ENCODE measurements around the gene RNF213.
A peak's percentile ranks its signal among the peaks of the same experiment; 100 is the strongest.
"Not testable (repeated sequence)": the region's sequence is repeated elsewhere in the genome, so short reads cannot be mapped to it uniquely, and the experiment has no call there.

Gene RNF213

DNA sequence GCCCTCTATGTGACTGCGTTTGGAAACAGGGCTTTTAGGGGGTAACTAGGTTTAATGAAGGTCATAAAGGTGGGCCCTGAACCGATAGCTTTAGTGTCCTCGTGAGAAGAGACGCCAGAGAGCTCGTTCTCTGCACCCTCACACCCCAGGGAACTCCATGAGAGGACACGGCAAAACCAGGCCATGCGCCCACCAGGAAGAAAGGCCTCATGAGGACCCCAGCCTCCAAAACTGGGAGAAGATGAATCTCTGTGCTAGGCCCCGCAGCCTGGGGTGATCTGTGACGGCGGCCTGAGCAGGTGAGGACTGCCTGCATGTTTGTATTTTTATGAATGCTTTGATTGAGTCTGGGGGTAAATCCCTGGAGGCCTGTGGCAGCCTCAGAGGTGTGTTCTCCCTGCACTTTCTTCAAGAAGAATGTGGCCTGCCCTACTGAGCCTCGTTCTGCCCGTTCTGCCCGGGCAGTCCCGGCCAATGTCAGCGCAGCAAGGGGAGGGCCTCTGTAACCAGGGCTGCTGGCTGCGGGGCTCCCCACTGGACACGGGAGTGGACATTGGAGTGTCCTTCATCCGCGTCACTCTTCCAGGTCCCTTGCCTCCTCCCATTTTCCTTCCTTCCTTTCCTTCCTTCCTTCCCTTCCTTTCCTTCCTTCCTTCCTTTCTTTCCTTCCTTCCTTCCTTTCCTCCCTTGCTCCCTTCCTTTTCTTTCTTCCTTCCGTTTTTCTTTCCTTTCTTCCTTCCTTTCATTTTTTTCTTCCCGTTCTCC lies 6.8 kb upstream of the RNF213 start:
- DNase-seq, result no peak

DNA sequence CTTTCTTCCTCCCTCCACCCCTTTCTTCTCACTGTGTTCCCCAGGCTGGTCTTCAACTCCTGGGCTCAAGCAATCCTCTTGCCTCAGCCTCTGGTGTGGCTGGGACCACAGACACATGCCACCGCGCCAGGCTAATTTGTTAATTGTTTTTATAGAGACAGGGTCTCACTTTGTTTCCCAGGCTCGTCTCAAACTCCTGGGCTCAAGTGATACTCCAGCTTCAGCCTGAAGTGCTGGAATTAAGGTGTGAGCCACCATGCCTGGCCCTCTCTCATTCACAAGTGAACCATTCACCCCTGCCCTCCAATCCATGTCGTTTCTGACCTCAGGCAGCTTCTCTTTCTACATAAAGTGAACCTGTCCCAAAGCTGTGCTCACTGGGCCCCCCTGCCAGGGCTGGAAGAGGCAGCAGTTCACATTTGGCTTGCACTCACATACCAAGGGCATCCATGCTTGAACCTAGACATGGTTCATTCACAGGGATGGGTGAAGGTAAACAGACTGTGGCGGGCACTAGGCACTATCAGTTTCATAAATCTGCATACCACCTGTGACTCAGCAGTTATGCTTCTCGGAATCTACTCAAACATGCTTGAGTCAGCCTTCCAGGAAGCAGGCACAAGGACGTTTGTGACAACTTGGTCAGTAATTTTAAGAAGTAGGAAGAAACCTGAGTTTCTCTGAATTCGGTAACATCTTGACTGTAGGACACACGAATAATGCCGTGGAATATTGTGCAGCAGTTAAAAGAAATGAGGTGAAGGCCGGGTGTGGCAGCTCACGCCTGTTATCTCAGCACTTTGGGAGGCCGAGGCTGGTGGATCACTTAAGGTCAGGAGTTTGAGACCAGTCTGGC lies 6.0 kb upstream of the RNF213 start:
- DNase-seq, result peak; percentile 46

DNA sequence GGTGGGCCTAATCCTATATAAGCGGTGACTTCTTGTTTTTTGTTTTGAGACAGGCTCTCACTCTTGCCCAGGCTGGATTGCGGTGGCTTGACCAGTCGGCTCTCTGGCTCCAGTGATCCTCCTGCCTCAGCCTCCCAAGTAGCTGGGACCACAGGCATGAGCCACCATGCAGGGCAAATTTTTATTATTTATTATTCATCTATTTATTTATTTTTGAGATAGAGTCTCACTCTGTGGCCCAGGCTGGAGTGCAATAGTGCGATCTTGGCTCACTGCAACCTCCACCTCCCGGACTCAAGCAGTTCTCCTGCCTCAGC lies 4.7 kb upstream of the RNF213 start:
- no peak for DNase-seq

DNA sequence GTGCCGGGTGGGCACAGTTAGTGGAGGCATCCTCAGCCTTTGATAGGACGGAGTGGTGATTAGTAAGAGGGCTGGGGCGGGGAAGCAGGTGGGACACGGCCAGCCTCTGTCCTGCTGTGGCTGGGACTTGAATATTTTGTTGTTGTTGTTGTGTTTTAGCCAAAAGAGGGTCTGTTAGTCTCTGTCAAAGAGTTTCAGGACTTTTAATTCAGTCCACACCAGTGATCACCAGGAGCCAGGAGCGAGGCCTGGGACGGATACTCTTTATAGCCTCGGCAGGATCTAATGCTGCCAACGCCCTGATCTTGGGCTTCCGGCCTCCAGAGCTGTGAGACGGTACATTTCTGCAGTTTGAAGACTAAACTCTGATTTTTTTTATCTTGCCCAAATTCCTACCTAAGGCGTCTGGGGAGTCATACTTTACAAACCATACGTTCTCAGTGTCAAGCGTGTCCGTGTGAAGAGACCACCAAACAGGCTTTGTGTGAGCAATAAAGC lies 2.9 kb upstream of the RNF213 start:
- no peak for DNase-seq

DNA sequence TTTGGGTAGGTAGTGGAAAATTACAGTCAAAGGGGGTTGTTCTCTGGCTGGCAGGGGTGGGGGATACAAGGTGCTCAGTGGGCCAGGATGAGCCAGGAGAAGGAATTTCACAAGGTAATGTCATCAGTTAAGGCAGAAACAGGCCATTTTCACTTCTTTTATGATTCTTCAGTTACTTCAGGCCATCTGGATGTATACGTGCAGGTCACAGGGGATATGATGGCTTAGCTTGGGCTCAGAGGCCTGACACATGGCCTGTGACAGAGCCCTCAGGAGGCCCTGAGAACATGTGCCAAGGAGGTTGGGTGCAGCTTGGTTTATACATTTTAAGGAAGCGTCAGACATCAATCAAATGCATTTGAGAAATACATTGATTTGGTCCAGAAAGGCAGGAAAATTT lies 2.4 kb upstream of the RNF213 start:
- not testable (repeated sequence) for DNase-seq

DNA sequence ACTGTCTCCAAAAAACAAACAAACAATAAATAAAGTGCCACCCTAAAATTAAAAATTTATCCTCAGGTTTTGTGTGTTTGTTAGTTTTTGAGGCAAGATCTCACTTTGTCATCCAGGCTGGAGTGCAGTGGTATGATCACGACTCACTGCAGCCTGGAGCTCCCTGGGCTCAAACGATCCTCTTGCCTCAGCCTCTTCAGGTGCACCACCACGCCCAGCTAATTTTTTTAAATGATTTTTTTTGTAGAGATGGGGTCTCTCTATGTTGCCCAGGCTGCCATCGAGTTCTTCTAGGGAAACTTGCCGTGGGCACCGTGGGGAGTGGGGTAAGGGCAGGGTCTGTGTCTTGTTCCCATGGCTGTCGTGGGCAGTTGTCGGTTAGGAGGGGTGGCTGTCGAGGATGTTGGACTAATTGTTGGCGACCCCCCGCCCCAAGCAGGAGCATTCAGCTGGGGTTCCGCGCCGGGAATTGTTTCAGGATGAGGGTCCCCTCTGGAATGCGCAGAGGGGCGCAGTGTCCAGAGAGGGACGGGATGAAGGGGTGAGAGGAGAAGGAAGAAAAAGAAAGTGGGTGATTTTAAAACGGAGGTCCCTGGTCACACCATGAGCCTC lies 1.1 kb upstream of the RNF213 start:
- DNase-seq, result no peak

DNA sequence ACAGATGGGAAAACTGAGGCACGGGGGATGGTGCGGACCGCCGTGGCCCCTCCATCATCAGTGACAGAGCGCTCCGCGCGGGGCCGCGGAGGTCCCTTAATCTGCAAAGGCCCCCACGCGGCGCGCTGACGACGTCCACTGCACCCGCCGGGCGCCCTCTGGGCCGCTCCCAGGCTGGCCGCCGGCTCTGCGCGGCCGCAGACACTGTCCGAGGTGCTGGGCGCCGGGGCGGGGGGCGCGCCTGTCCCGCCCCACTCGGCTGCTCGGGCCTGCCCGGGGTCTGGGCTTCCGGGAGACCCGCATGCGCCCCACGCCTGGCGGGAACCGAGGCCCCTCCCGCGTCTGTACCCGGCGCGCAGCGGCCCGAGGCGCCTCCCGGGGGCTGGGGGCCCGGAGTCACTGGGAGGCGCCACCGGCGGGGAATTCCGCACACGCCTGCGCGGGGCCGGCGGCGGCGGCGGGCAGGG lies 550 bp upstream of the RNF213 start:
- peak; percentile 83 for DNase-seq

DNA sequence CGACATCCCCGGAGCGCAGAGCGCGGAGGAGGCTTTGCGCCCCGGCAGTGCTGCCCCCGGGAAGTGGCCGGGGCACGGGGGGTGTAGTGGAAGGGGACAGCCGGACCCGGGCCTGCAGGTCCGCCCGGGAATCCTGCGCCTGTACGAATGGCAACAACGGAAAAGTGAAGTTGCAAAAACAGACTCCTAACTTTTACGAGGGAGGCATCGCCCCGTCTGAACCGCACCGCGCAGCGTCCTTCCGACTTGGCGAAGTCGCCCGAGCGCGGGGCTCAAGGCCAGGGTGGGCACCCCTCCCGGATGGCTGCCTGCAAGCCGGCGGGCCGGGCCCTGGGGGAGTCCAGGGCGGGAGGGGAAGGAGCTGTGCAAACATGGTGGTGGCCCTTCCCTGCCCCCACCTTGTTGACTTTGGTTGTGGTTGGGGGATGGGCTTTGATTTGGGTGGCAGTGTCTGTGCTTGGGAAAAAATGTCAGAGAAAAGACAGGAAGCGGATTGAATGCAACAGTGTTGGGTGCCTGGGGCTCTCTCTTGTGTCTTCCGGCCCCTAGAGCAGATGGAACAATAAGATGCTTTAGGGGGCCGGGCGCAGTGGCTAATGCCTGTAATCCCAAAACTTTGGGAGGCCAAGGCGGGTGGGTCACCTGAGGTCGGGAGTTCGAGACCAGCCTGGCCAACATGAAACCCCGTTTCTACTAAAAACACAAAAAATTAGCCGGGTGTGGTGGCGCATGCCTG lies 675 bp downstream of the RNF213 start:
- peak; percentile 52 for DNase-seq

DNA sequence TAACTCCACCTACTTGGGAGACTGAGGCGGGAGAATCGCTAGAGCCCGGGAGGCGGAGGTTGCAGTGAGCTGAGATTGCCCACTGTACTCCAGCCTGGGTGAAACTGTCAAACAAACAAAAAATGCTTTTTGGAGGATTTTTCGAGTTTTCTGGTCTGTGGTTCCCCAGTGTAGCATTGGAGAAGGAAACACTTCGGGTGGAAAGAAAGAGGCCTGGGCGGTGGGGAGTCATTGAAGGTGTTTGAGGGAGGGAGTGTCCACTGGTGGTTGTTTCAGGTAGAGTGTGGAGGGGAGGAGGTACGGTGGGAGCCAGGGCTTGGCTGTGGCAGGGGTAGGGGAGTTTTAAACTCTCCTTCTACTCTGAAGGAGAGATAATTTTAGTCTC lies 1.2 kb downstream of the RNF213 start:
- no peak for DNase-seq

DNA sequence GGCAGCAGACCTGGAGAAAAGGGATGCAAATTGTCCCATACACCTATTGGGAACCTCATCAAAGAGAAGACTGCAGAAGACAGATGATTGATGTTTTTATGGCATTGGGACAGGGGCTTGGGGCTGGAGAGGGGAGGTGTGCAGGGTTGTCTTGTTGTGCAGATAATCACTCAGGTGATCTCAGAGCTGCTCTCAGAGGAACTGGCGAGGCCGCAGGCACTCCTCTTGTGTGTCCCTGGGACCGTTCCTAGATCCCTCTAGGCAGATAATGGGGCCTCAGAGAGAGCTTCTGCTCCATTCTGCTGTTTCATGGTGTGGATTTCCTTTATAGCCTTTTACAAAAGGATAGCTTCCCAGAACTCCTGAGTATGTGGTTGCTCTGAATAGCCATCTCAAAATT lies 1.6 kb downstream of the RNF213 start:
- no peak for DNase-seq

DNA sequence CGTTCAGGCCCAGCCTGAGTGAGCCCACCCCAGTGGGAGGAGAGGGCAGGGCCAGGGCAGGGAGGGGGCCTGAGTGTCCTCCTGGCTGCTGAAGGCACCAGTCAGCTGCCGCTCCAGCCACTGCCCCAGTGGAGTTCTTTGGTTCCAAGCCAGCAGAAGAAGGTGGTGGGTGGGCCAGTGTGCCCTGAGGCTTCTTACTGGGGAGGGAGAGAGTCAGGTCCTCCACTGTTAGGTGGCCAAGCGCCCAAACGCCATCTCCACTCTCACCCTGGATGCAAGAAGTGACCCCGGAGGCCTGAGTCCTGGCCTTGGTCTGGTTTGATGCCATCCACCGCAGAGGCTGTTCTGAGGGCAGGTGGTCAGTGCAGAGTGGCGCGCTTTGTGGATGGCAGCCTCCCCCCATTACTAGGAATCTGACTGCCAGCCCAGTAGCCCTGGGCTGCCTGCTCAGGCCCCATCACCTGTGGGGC lies 2.2 kb downstream of the RNF213 start:
- DNase-seq, result no peak

DNA sequence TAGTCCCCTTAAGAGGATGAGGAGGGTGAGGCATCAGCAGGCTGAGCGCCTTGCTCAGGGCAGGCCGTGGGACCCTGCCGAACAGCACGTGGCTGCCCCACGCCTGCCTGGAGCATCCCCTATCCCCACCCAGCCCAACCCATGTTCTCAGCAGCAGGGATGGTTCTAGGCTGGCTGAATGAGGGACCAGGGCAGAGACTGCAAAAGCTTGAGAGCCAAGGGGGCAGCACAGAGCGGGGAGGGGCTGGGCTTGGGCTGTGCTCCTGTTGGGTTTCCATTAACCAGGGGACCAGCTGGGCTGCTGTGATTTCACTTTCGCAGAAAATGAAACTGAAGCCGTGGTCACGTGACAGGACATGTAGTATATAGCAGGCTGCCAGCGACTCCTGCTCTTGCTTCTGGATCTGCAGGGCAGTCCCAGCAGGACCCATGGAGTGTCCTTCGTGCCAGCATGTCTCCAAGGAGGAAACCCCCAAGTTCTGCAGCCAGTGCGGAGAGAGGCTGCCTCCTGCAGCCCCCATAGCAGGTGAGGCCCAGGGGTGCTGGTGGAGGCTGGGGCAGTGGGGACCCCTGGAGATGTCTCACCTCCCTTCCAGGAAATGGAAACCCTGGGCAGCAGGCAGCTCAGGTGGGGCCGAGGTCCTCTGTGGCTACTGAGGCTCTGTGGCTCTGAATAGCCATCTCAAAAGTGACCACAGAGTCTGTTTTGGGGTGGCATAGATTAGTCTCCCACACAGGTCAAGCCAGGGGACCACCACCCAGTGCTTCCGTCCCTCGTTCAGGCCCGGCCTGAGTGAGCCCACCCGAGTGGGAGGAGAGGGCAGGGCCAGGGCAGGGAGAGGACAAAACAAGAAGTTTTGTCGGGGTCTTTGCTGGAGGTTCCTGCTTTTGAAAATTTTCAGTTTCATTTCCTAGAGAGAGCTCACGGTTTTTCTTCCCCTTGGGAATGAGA lies 2.9 kb downstream of the RNF213 start:
- DNase-seq, result peak; percentile 79

DNA sequence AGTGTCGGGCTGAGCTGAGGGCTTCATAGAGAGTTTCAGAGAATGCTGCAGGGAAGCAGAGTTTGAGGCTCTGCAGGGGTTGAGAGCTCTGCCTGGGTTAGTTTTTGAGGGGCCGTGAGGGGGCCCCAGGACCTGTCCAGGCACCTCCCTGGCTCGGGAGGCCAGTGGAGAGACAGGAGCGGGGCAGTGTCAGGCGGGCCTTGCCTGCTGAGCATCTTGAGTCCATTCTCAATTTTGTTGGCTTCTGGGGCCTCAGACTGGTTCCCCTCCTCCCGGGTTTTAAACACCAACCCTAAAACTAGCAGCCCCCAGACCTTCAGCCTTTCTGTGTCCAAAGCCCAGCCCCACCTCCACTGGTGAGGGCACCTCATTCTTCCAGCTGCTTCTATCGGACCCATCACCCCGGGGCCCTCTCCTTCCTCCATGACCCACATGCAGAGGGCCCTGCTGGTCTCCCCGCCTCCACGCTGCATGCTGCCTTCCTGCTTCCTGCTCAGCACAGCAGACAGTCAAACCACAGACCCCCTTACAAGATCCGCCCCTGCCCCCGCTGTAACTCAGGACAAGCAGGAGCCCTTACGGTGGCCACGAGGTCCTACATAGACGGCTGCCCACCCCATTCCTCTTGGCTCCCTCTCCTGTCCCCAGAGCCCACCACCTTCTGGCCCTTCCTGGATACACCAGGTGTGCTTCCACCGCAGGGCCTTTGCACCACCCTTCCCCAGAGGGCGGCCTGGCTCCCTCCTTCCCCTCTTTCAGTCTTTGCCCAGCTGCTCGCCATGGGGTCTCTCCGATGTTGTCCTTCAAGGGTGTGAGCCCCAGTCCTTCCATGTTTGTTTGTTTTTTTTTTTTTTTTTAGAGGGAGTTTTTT lies 3.8 kb downstream of the RNF213 start:
- DNase-seq, result peak; percentile 61

DNA sequence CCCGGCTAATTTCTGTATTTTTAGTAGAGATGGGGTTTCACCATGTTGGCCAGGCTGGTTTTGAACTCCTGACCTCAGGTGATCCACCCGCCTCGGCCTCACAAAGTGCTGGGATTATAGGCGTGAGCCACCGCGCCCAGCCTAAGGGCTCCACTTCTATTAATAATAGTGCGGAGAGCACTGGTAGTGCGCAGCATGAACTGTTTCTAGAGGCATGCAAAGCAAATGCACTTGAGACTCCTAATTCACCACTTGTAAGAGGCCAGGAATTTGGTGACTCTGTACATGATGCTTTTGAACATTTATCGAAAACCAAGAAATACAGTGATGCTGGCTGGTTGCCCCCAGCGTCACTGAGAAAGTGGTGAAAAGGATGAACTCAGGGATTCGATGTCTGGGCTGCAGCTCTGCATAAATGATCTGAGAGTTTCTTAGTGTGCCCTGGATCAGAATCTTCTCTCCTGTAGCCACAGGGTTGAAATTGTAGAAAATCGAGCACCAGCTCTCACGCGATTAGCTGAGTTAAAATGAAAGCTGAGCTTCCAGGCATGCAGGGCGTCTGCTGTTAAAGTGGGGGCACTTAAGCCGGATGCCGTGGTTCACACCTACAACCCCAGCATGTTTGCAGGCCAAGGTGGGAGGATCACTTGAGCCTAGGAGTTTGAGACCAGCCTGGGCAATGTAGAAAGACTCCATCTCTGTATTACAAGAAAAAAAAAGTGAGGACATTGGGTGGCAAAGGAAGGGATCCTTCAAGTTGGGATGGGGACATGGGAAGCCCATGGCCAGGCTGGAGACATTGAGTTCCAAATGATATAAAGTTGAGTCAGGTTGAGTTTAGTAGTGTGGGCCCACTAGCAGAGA lies 4.8 kb downstream of the RNF213 start:
- DNase-seq, result peak; percentile 61

DNA sequence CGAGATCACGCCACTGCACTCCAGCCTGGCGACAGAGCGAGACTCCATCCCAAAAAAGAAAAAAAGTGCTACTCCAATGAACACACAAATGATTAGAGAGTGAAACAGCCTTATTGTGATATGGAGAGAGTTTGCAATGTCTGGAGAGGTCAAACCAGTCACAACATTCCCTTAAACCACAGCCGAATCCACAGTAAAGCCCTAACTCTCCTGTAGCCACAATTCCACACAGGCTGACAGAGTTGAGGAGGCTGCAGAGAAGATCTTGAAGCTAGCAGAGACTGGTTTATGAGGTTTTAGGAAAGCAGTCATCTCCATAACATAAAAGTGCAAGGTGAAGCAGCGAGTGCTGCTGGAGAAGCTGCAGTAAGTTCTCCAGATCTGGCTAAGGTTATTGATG lies 6.7 kb downstream of the RNF213 start:
- DNase-seq, result no peak

DNA sequence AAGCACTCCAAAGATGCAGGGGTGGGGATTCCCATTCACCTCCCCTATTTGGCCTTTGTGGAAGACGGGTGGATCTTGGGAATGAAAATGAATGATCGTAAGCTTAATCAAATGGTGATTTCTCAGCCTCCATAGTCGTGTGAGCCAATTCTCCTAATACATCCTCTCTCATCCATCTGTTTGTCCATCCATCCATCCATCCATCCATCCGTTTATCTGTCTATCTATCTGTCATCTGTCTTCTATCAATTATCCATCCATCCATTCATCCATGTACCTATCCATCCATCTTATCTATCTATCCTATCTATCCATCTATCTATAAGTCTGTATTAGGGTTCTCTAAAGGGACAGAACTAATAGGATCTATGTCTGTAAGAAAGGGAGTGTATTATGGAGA lies 7.8 kb downstream of the RNF213 start:
- DNase-seq, result no peak

DNA sequence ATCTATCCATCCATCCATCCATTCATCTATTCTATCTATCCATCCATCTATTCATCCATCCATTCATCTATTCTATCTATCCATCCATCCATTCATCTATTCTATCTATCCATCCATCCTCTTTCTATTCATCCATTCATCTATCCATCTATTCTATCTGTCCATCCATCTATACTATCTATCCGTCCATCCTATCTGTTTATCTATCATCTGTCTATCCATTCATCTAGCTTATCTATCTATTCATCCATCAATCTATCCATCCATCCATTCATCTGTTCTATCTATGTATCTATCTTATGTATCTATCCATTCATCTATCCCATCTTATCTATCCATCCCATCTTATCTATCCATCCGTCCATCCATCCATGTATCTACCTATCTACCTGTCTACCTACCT lies 8.8 kb downstream of the RNF213 start:
- DNase-seq, result no peak

DNA sequence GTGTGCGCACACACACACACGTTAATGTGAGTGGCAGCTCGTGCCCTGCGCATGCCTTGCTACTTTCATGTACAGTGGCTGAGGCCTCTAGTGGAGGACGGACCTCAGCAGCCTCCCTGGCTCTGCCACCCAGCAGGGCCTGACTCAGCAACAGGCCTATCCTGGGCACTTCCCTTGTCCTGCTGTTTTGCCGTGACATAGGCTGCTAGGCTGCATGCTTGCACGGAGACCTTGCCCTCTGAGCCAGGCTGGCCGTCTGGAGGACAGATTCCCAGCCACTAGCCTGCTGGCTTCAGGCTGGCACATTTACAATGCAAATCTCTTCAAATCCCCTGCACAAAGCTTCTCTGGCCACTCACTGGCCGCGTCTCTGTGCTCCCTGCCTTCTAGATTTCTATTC lies 9.5 kb downstream of the RNF213 start:
- no peak for DNase-seq

DNA sequence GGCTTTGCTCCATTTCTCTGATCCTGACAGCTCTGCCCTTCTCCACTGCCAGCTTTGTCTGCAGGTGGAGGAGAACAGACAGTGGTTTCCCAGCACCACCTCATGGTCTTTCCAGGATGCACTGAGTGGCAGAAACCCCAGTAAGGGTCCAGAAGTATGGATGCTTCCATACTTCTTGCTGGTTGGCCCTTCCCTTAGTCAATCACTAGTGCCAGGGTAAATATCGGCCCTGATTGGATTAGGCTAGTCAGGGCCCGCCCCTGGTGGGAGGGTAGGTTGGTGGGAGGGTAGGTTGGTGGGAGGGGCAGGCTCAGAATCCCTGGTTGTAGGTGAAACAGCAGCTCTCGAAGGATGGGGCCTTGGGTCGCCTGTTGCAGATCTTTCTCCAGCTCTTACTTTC lies 10.2 kb downstream of the RNF213 start:
- DNase-seq, result peak; percentile 58

DNA sequence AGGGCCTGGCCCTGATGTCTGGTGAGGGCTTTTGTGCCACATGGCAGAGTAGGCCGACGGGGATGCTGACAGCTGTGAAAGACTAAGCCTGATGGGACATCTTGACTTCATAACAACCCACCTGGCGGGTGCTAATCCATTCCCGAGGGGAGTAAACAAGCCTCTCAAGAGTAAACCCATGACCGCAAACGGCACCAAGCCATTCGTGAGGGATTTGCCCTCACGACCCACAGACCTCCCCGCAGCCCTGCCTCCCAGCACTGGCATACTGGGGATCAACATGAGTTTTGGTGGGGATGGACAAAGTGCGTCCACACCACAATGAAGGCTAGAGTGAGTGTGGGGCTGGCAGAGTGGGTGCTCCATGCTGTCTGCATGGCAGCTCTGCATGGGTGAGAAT lies 11.7 kb downstream of the RNF213 start:
- no peak for DNase-seq

Measured in stimulated activated CD4-positive, alpha-beta T cell treated with anti-CD3 and anti-CD28 coated beads, Interleukin-4, amount 100 ng/mL, for 1 hour (primary cell).